A172 (cell line): ENCODE measurements around the gene SYT9. TPM values are rescaled to one million over a fixed set of nuclear protein-coding genes. Genes with fewer than 3 reads are reported as not detected.

Experiments
- DNase-seq: peaks from one replicate; pipeline ENCODE4 v3.0.0-alpha.2; 2015; ENCODE audit warnings: low spot score
- total RNA-seq: library from RNA; depleted of rRNA; stranded (reverse); fragments of >200 nt; shearing (Covaris generic); gene quantifications from 2 replicates; pipeline ENCODE4 v1.2.3, GENCODE V29; 2014

The SYT9 gene
- total RNA-seq, 1 experiment from 2014 or later: not detected

- DNase-seq: no peak
These were observed 96.1 kb downstream of the SYT9 start for GRCh38 chr11:7347611-7348431.

GRCh38 chr11:7348432-7349304, 97.0 kb downstream of the SYT9 start:
- no peak for DNase-seq

- DNase-seq: no peak
These were observed 99.5 kb downstream of the SYT9 start for GRCh38 chr11:7351228-7351627.

- no peak for DNase-seq
These were observed 101.4 kb downstream of the SYT9 start for GRCh38 chr11:7353100-7353499.

DNA sequence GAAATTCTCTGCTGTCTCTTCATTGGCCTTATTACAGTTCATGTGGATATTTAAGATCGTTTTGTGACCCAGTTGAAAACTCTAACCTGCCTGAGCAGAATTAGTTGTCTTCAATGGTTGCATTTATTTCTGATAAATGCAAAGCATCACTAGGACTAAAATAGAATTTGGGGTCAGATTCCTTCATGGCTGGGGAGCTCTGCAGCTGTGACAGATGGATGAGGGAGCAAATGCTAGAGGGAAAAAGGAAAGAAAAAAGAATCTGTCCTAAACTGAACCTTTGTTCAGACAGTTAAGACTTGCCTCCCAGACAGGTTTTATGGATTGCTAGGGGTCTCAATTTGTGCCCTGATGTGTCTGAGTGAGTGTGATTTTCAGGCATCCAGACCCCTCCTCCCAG, 113.0 kb downstream of the SYT9 start:
- DNase-seq: no peak

- no peak for DNase-seq
These were observed 116.1 kb downstream of the SYT9 start for GRCh38 chr11:7367803-7368202.

DNA sequence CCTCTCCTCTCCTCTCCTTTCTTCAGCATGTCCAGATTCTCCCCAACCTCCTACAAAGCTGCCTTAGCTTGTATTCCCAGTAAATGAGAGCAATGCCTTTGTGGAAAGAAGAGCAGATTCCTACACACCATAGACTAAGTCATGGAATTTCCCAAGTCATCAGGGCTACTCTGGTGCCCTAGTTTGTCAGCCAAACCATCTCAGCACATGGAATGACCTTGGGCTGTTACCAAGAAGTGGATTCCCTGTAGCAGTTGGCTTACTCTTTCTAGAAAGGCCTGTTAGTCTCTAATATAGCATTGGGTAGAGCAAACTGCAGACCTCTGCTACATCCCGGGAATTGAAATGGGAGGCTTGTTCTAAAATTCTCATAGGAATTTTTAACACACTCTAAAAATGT, 124.7 kb downstream of the SYT9 start:
- DNase-seq: no peak

GRCh38 chr11:7381937-7382336, 130.2 kb downstream of the SYT9 start:
- DNase-seq: no peak

GRCh38 chr11:7383406-7383805, 131.7 kb downstream of the SYT9 start:
- no peak for DNase-seq

DNA sequence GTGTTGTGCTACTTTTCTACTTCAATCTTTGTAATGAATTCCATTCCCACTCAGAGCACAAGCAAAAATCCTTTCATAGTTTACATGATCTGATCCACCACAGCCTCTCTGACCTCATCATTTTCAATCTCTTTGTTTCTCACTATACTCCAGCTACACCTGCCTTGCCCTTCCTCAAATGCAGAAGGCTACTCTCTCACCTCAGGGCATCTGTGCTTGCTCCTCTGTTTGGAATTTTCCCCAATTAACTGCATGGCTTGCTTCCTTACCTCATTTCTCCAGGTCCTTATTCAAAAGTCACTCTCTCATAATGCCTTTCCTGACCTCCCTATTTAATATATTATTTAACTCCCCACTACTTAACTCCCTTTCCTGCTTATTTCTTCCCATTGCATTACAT, 133.0 kb downstream of the SYT9 start:
- no peak for DNase-seq

DNA sequence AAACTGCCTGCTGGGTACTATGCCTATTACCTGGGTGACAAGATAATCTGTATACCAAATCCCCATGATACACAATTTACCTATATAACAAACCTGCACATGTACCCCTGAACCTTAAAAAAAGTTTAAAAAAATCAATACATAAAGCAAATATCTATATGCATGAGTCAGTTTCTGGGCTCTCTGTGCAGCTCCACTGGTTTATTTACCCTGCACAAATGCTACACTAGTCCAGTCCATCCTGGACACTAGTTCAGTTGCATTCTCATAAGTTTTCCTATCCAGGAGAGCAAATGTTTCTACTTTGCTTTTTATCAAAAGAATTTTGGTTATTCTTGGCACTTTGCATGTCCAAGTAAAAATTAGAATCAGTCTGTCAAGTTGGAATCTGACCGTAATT, 133.8 kb downstream of the SYT9 start:
- DNase-seq: no peak

GRCh38 chr11:7413961-7414915, 162.5 kb downstream of the SYT9 start:
- DNase-seq: no peak

DNA sequence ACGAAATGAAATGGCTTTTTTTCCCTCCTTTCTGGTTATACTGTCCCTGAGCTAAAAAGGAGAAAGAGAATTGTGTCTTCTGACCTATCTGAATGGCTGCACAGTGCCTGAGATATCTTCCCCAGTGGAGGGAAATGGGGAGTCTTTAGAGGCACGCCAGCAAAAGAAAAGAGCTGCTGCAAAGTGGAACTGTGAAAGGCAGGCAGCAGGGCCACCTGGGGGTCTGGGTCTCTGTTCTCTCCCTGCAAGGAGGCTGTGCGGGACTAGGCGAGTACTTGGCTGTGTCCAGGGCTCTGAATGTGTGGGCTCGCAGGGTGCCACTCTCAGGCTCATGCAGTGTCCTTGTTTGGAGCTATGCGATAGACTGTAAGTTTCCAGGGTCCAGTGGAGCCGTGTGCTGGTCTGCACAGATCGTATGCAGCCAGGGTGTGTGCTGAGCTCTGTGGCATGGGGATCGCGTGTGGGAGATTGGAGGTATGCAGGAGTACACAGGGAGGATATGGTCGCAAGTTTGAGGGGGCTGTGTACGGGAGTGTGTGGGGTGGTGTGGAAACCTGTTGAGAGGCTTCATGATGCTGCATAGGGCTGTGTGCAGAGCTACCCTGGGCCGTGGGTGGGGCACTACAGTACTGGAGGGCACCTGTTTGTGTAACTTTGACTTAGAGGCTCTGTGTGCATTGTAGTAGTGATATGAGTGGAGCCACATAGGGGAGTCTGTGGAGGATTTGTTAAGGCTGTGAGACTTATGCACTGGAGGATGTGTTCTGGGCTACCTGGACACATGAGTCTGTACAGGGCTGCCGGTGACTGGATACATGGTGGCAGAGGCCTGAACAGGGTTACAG, 163.5 kb downstream of the SYT9 start:
- no peak for DNase-seq

DNA sequence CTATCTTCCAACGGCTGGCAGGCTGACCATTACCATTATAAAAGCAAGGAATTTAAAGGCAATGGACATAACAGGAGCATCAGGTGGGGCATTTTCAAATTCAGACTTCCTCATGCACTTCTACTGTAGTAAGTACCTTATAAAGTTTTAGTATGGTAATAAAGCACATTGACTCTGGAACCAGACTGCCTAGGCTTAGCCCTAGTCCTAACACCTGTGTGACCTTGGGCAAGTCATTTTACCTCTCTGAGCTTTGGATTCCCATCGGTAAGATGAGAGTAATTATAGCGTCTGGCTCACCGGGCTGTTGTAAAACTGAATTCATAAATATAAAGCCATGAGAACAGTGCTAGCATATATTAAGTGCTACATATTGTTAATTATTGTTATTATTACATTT, 164.4 kb downstream of the SYT9 start:
- no peak for DNase-seq

GRCh38 chr11:7417328-7417727, 165.6 kb downstream of the SYT9 start:
- no peak for DNase-seq

GRCh38 chr11:7418061-7418460, 166.4 kb downstream of the SYT9 start:
- DNase-seq: no peak

DNA sequence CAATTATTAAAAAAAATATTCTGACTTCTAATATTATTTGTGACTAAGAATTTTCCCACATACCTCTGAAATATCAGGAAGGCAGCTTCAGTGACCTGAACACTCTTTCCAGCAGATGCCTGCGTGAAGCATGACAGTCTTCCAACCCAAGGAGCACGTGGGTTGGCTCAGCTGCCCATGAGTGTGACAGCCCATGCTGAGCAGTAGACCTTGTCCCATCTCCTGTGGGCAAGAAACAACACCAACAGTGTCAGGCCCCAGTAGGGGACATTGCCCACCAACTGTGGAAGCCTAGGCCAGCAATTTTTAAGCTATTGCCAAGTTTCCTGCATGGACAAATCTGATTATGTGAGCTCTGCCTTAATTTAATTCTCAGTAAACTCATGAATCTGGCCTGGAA, 167.2 kb downstream of the SYT9 start:
- no peak for DNase-seq

- DNase-seq: no peak
These were observed 169.4 kb downstream of the SYT9 start for GRCh38 chr11:7421136-7421535.

DNA sequence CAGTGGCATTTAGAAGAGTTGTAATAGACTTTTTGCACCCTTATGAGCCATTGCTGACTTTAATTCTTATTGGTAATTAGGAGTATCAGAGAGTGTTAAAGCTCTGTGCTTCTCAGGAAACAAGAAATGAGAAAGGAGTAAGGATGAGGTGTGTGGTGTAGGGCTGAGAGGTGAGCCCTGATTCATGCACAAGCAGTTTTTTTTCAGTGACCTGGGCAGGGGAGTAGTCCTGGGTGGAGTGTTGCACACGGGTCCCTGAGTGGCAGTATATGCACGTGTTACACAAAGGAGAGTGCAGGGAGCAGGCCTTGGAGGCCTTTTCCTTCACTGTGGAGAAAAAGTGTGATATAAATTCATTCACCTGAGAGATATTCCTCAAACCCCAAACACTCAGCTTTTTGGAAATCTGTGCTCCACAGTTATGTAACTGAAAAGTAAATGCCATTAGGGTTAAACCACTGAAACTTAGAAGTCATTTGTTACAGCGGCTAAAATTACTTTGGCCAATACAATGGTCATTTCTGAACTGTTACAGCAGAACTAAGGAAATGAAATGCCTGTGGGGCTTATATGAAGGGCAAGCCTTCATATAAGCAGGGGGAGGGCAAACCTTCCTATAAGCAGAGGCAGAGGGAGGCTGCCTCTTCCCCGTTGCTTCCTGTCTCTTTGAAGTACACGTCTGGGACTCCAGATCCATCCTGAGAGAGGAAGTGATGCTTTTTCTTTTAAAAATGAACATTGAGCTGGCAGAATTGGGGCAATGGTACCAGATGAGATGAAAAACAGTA, 171.0 kb downstream of the SYT9 start:
- DNase-seq: no peak

DNA sequence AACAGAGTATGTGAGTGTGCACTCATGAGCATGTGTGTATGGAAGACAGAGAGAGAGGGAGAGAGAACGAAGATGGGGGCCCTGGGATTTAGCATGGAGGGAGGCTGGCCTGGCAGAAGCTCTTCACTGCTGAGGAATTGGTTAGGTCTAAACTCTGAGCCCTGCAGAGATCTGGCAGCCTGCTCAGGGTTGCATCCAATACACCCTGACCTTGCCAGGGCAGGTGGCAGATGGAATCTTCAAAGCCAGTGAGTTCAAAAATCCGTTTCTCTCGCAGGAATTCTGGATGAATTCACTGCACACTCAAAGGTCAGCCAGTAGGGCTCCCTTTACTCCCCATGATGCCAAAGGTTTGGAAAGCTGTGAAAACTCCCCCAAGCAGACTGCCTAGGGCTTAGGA, 172.2 kb downstream of the SYT9 start:
- DNase-seq: no peak
